Measurements from ENCODE around the gene ASB18.
A peak's percentile ranks its signal among the peaks of the same experiment; 100 is the strongest.
"Not testable (repeated sequence)": the region's sequence is repeated elsewhere in the genome, so short reads cannot be mapped to it uniquely, and the experiment has no call there.

The ASB18 gene

GRCh38 chr2:236286873-236287545, 22.8 kb upstream of the ASB18 start:
- DNase-seq (ENCODE audit: low read depth): peak; percentile 89

GRCh38 chr2:236284208-236284607, 20.0 kb upstream of the ASB18 start:
- peak; percentile 10 for DNase-seq (ENCODE audit: low read depth)

GRCh38 chr2:236282406-236282805, 18.2 kb upstream of the ASB18 start:
- DNase-seq (ENCODE audit: low read depth): peak; percentile 71

- DNase-seq (ENCODE audit: low read depth): no peak
Observed at GRCh38 chr2:236281423-236281822, 17.2 kb upstream of the ASB18 start.

GRCh38 chr2:236273126-236273525, 8.9 kb upstream of the ASB18 start:
- no peak for DNase-seq (ENCODE audit: low read depth)

- DNase-seq (ENCODE audit: low read depth): no peak
Observed at GRCh38 chr2:236271851-236272250, 7.6 kb upstream of the ASB18 start.

GRCh38 chr2:236269876-236270275, 5.7 kb upstream of the ASB18 start:
- DNase-seq (ENCODE audit: low read depth): not testable (repeated sequence)

GRCh38 chr2:236265675-236266074, 1.5 kb upstream of the ASB18 start:
- no peak for DNase-seq (ENCODE audit: low read depth)

GRCh38 chr2:236262238-236262637, 2.0 kb downstream of the ASB18 start:
- DNase-seq (ENCODE audit: low read depth): no peak

GRCh38 chr2:236261452-236261851, 2.8 kb downstream of the ASB18 start:
- peak; percentile 74 for DNase-seq (ENCODE audit: low read depth)

- DNase-seq (ENCODE audit: low read depth): no peak
Observed at GRCh38 chr2:236259371-236259770, 4.8 kb downstream of the ASB18 start.

GRCh38 chr2:236257575-236257974, 6.6 kb downstream of the ASB18 start:
- no peak for DNase-seq (ENCODE audit: low read depth)

- no peak for DNase-seq (ENCODE audit: low read depth)
Observed at GRCh38 chr2:236257136-236257535, 7.1 kb downstream of the ASB18 start.

GRCh38 chr2:236256366-236256985, 7.7 kb downstream of the ASB18 start:
- DNase-seq (ENCODE audit: low read depth): no peak

- no peak for DNase-seq (ENCODE audit: low read depth)
Observed at GRCh38 chr2:236254674-236255073, 9.5 kb downstream of the ASB18 start.

GRCh38 chr2:236254001-236254400, 10.2 kb downstream of the ASB18 start:
- DNase-seq (ENCODE audit: low read depth): peak; percentile 5

- no peak for DNase-seq (ENCODE audit: low read depth)
Observed at GRCh38 chr2:236252602-236253001, 11.6 kb downstream of the ASB18 start.

GRCh38 chr2:236250909-236251579, 13.2 kb downstream of the ASB18 start:
- no peak for DNase-seq (ENCODE audit: low read depth)

- peak; percentile 4 for DNase-seq (ENCODE audit: low read depth)
Observed at GRCh38 chr2:236250286-236250685, 13.9 kb downstream of the ASB18 start.

- no peak for DNase-seq (ENCODE audit: low read depth)
Observed at GRCh38 chr2:236249066-236249465, 15.1 kb downstream of the ASB18 start.

- peak; percentile 67 for DNase-seq (ENCODE audit: low read depth)
Observed at GRCh38 chr2:236246711-236247246, 17.4 kb downstream of the ASB18 start.

- no peak for DNase-seq (ENCODE audit: low read depth)
Observed at GRCh38 chr2:236244256-236244655, 19.9 kb downstream of the ASB18 start.

GRCh38 chr2:236242057-236242495, 22.1 kb downstream of the ASB18 start:
- no peak for DNase-seq (ENCODE audit: low read depth)

All from EH (cell line).